GM21447 (cell line): ENCODE measurements around the gene IMMP2L.
"Not testable (repeated sequence)": the region's sequence is repeated elsewhere in the genome, so short reads cannot be mapped to it uniquely, and the experiment has no call there.

Source experiments
- ATAC-seq: cut with Tn5 transposase; IDR thresholded peaks from one replicate; pipeline ENCODE4 v1.9.1; 2021; ENCODE audit not compliant: unreplicated experiment

Gene IMMP2L

GRCh38 chr7:111561904-111562732 is at the start of gene IMMP2L:
IMMP2L (minus strand) TSS chr7:111562492.
- ATAC-seq = peak; percentile 71

DNA sequence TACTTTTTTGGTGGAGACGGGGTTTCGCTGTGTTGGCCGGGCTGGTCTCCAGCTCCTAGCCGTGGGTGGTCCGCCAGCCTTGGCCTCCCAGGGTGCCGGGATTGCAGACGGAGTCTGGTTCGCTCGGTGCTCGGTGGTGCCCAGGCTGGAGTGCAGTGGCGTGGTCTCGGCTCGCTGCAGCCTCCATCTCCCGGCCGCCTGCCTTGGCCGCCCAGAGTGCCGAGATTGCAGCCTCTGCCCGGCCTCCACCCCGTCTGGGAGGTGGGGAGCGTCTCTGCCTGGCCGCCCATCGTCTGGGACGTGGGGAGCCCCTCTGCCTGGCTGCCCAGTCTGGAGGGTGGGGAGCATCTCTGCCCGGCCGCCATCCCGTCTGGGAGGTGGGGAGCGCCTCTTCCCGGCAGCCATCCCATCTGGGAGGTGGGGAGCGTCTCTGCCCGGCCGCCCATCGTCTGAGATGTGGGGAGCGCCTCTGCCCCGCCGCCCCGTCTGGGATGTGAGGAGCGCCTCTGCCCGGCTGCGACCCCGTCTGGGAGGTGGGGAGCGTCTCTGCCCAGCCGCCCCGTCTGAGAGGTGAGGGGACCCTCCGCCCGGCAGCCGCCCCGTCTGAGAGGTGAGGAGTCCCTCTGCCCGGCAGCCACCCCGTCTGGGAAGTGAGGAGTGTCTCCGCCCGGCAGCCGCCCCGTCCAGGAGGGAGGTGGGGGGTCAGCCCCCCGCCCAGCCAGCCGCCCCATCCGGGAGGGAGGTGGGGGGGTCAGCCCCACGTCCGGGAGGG is 47.4 kb upstream of the IMMP2L start:
- ATAC-seq = not testable (repeated sequence)

- ATAC-seq = no peak
Observed at GRCh38 chr7:111607621-111608020, 45.3 kb upstream of the IMMP2L start.

- ATAC-seq = no peak
Observed at GRCh38 chr7:111605246-111605645, 43.0 kb upstream of the IMMP2L start.

GRCh38 chr7:111600091-111600490 is 37.8 kb upstream of the IMMP2L start:
- ATAC-seq = no peak

DNA sequence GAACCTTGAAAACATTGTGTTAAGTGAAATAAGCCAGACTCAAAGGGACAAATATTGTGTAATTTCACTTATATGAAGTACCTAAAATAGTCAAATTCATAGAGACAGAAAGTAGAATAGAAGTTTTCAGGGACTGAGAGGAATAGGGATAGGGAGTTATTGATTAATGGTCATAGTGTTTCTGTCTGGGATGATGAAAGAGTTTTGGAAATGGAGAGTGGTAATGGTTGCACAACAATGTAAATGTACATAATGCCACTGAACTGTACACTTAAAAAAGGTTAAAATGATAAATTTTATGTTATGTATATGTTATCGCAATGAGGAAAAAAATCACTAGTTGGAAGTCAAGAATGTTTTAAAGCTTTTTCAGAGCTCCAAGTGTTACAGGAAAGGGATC is 33.5 kb upstream of the IMMP2L start:
- ATAC-seq = no peak

DNA sequence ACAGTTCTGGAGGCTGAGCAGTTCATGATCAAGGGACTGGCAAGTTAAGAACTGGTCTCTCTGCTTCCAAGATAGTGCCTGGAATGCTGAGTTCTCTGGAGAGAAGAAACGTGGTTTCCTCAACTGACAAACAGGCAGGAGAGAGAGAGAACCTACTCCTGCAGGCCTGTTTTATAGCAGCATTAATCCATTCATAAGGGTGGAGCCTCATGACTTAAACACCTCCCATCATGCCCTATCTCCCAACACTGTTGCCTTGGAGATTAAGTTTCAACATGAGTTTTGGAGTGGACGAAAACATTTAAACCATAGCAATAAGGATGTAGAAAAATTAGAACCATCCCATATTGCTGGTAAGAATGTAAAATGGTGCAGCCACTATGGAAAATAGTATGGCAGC is 32.3 kb upstream of the IMMP2L start:
- no peak for ATAC-seq

DNA sequence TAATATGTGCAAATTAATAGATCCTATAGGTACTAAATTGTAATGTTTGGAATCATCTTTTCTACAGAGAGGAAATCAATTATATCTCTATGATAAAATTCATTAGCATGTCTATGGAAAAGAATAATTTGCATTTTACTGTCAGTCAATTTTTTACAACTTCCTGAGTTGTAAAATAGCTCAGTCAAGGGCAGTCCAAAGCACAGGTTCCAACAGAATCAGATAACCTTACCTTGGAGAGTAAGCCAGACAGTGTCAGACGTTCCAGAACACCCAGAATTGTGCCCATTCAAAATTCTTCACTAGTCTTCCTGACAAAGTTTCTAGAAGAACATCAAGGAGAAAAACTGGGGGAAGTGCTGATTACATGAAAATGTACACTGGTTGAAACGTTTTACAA is 31.1 kb upstream of the IMMP2L start:
- ATAC-seq = no peak

DNA sequence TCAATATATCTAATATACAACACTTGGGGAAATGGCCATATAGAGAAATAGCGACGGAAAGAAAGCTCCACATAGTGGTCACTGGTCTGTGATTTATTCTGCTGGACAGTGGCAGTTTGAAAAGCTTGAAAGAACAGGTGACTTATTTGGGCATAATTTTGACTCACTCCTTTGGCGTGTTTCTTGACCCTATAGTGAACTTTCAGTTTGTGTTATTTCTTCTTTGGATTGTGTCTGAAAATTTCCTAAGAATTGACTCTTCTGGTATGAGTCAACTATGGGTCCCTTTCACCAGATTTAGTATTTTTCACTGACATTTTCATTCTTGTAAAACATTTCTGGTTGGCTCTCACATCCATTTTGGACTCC is 25.8 kb upstream of the IMMP2L start:
- no peak for ATAC-seq

GRCh38 chr7:111587410-111588064 is 25.2 kb upstream of the IMMP2L start:
- no peak for ATAC-seq

DNA sequence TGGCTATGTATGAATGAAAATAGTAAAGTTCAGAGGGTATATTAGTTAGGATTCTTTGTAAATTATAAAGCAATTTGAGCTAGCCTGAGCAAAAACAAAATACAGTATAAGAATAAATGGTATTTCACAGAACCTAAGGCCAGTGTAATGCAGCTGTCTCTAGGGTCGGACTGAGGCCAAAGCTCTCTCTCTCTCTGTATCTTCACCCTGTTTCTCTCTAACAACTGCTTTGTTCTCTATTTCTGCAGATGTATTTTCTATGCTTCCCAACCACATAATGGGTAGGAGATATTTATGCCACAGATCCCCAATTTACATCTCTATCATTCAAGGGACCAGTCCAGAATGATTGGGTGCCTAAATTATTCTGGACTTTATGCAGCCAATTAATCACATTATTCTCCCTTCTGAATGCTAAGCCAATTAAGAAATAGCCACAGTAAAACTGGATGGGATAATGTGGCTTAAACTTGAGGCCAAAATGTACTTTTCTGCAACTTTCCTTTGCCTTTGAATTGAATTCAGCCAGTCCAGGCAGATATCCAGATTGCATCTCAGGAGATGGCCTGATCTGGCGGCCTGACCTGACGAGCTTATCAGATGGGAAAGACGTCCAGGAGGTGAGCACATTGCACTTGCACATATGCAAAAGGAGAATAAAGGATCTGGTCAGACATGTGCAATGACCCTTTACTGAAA is 24.6 kb upstream of the IMMP2L start:
- no peak for ATAC-seq

GRCh38 chr7:111581784-111582488 is 19.6 kb upstream of the IMMP2L start:
- not testable (repeated sequence) for ATAC-seq

DNA sequence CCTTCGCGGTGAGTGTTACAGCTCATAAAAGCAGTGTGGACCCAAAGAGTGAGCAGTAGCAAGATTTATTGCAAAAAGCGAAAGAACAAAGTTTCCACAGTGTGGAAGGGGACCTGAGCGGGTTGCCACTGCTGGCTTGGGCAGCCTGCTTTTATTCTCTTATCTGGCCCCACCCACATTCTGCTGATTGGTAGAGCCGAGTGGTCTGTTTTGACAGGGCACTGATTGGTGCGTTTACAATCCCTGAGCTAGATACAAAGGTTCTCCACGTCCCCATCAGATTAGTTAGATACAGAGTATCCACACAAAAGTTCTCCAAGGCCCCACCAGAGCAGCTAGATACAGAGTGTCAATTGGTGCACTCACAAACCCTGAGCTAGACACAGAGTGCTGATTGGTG is 18.9 kb upstream of the IMMP2L start:
- not testable (repeated sequence) for ATAC-seq

DNA sequence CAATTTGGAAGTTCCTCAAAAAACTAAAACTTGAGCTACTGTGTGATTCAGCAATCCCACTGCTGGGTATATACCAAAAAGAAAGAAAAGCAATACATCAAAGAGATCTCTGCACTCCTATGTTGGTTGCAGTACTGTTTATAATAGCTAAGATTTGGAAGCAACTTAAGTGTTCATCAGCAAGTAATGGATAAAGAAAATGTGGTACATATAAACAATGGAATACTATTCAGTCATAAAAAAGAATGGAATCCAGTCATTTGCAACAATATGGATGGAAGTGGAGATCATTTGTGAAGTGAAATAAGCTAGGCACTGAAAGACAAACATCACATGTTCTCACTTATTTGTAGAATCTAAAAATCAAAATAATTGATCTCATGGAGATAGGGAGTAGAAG is 16.5 kb upstream of the IMMP2L start:
- ATAC-seq = no peak

DNA sequence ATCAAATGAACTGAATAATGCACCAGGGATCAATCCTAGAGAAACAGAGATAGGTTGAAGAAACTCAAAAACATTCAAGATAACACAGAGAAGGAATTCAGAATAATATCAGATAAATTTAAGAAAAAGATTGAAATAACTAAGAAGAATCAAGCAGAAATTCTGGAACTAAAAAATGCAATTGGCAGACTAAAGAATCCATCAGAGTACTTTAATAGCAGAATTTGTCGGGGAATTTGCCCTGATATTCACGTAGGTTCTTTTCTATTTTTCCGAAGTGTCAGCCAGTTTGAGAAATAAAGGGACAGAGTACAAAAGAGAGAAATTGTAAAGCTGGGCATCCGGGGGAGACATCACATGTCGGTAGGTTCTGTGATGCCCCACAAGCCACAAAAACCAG is 9.4 kb upstream of the IMMP2L start:
- ATAC-seq = no peak

DNA sequence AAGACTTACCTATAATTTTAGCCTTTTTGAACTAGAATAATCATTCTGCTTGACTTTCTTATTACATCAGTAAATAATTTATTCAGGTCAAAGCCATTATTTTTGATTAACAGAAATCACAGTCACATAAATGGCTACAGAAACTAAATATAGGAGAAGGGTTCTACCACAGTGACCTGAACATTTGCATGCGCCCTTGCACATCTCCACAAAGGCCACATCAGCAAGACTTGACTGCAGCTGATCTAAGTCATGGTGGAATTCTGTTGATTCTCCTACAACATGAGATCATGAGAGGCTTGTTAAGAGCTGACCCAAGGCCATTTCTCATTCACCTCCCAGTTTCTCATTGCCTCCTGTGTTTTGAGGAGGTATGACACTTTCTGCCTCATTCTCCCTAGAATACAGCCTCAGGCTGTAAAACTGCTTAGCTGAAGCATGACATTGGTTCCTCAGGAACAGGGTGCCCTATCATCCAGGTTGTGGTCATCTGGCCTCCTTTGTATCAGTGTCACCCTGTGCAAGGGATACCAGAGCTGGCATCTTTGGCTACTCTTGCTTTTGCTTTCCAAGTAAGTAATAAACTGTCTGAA is 6.7 kb upstream of the IMMP2L start:
- ATAC-seq = peak; percentile 58

DNA sequence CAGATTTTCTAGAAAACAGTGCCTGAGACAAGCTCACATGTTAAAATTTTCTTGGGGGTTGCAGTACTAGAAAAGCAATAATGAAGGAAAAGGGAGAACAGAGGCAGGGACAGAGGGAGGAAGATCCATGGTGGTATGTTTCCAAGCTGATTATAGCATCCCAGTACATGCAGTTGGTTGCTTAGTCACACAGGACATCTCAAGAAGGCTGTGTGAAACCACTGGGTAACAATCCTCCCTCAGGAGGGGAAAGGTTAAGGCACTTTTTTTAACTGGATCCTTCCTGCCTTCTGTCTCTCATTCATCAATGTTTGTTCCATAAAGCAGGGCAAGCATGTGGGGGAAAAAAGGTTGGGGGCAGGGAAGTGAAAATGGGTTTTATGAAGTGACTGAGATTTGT is 6.1 kb upstream of the IMMP2L start:
- ATAC-seq = no peak

DNA sequence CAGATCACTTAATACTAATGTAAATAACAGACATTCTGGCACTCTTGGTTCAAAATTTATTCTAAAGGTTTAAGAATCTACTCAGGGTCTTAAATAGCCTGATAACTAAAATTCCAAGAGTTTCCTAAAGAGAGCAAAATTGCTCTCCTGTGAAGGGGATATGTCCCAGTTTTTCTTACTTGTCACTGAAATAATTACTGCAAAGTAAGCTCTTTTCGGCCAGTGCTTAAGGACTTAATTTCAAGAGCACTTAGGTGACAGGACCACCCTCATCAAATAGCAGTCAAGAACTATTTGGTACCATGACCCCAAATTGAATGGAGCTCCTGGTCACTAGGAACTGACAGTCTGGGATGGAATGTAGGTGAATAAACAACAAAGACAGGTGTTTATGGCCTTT is 1.8 kb upstream of the IMMP2L start:
- no peak for ATAC-seq

DNA sequence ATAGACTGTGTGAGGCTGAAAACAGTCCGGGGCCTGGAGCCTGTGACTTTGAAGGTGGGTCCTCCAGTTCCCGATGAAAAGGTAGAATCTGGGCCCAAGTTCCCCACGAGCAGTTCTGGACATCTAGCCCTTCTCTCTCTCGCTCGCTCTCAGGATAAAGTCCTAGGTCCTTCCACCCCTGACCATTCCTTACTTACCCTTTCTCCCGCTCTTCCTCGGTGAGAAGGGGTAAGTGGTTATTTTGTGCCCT is 713 bp downstream of the IMMP2L start:
- no peak for ATAC-seq

DNA sequence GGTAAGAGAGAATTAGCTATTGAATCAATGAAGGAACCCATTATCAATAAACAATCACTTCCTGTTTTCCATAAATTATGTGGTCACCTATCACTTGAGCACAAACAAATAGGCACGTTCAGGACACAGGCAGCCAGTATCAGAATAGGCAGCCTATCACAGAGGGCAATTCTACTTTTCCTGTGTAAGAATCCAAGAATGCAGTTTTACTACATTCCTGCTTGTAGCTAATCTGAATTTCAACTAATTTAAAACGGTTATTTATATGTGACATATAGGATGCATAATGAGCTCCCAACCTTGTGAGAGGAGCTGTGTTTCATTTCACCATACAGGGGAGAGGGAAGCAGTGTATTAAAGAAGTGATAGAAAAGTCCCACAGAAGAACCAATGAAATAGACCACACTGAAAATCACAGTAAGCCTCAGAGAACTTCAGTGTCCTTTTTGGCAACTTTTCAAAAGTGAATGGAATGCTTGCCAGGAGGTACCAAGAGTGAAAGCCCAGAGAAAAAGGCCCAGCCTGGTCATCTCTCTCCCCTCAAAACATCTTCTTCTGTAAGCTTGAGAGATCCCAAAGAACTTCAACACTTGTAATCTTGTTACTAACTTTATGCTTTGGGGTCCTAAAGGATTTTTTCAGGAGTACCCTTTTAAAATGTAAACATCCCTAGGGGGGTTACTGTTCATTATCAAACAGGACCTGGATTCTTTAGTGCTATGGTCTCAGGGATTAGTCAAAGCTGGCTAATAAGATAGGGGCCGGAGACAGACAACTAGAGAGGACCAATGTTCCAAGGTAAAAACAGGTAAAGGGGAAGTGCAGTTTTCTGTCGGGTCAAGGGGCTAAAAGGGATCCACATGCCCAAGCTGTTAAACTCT is 1.3 kb downstream of the IMMP2L start:
- peak; percentile 5 for ATAC-seq
